Mesenchymal stem cell (in vitro differentiated cells and primary cell): ENCODE results near the gene CHMP4B.

ENCODE experiments used
- DNase-seq: peaks from one replicate; pipeline ENCODE4 v3.0.0-alpha.2; 2013
- H2AFZ ChIP-seq: one replicate; pipeline ENCODE4 v1.6.1; 2013; ENCODE audit warnings: low read depth, mild to moderate bottlenecking, control low read depth, inconsistent platforms, low read length, moderate library complexity
- H2AK5ac ChIP-seq: 2 replicates; pipeline ENCODE4 v1.6.1; 2013; ENCODE audit warnings: low read length, moderate library complexity, mild to moderate bottlenecking, inconsistent platforms; ENCODE audit not compliant: severe bottlenecking
- H2BK120ac ChIP-seq: one replicate; pipeline ENCODE4 v1.6.1; 2013; ENCODE audit warnings: low read depth, mild to moderate bottlenecking, inconsistent platforms, low read length, moderate library complexity
- H2BK12ac ChIP-seq, 2 experiments: one replicate each; pipeline ENCODE4 v1.6.1; 2013; ENCODE audit warnings: inconsistent platforms in 2 of 2, low read length in 2 of 2, mild to moderate bottlenecking in 2 of 2, moderate library complexity in 2 of 2, control low read depth in 1 of 2
- H2BK15ac ChIP-seq: one replicate; pipeline ENCODE4 v1.6.1; 2013; ENCODE audit warnings: mild to moderate bottlenecking, low read depth, inconsistent platforms; ENCODE audit not compliant: poor library complexity, severe bottlenecking
- H2BK5ac ChIP-seq: 2 replicates; pipeline ENCODE4 v1.6.1; 2013; ENCODE audit warnings: low read depth, mild to moderate bottlenecking, low read length, control low read depth, inconsistent platforms; ENCODE audit not compliant: poor library complexity, severe bottlenecking
- H3K14ac ChIP-seq, 2 experiments: one replicate each; pipeline ENCODE4 v1.6.1; 2013; ENCODE audit warnings: inconsistent platforms in 2 of 2, low read length in 2 of 2, control low read depth in 1 of 2, mild to moderate bottlenecking in 1 of 2, moderate library complexity in 1 of 2
- H3K18ac ChIP-seq, 2 experiments: one replicate each; pipeline ENCODE4 v1.6.1; 2013; ENCODE audit warnings: inconsistent platforms in 2 of 2, low read length in 2 of 2, control low read depth in 1 of 2, low read depth in 1 of 2, mild to moderate bottlenecking in 1 of 2
- H3K23ac ChIP-seq, 2 experiments: one replicate each; pipeline ENCODE4 v1.6.1; 2013; ENCODE audit warnings: inconsistent platforms in 2 of 2, low read length in 2 of 2, mild to moderate bottlenecking in 2 of 2, moderate library complexity in 2 of 2, control low read depth in 1 of 2
- H3K27ac ChIP-seq: 2 replicates; pipeline ENCODE4 v1.5.1; 2013; ENCODE audit warnings: mild to moderate bottlenecking, moderate library complexity, low read length, control low read depth, inconsistent platforms; ENCODE audit not compliant: poor library complexity, severe bottlenecking
- H3K27me3 ChIP-seq, 2 experiments: 2 replicates each; pipeline versions ENCODE4 v1.6.1 to v1.7.0; 2013; ENCODE audit warnings: low read length in 2 of 2, mild to moderate bottlenecking in 2 of 2, moderate library complexity in 2 of 2, control low read depth in 1 of 2, inconsistent platforms in 1 of 2; ENCODE audit not compliant: control insufficient read depth in 1 of 2, insufficient read depth in 1 of 2
- H3K36me3 ChIP-seq, 2 experiments: 2 replicates each; pipeline versions ENCODE4 v1.6.1 to v1.7.0; 2013; ENCODE audit warnings: low read length in 2 of 2, control low read depth in 1 of 2, inconsistent platforms in 1 of 2, low read depth in 1 of 2, mild to moderate bottlenecking in 1 of 2; ENCODE audit not compliant: insufficient read depth in 2 of 2, control insufficient read depth in 1 of 2
- H3K4ac ChIP-seq, 2 experiments: one replicate each; pipeline ENCODE4 v1.6.1; 2013; ENCODE audit warnings: inconsistent platforms in 2 of 2, low read length in 2 of 2, mild to moderate bottlenecking in 2 of 2, moderate library complexity in 2 of 2, control low read depth in 1 of 2, low read depth in 1 of 2
- H3K4me1 ChIP-seq: 2 replicates; pipeline ENCODE4 v1.6.1; 2013; ENCODE audit warnings: low read depth, low read length, control low read depth; ENCODE audit not compliant: control insufficient read depth, insufficient read depth
- H3K4me2 ChIP-seq: 2 replicates; pipeline ENCODE4 v1.6.1; 2013; ENCODE audit warnings: low read length, mild to moderate bottlenecking, inconsistent platforms; ENCODE audit not compliant: poor library complexity, severe bottlenecking
- H3K4me3 ChIP-seq, 2 experiments: 2 replicates each; pipeline versions ENCODE4 v1.5.1 to v1.7.0; 2013; ENCODE audit warnings: low read length in 2 of 2, mild to moderate bottlenecking in 2 of 2, control low read depth in 1 of 2, low read depth in 1 of 2; ENCODE audit not compliant: insufficient read depth in 1 of 2
- H3K79me1 ChIP-seq: replicated peaks from 2 replicates; pipeline ENCODE4 v1.6.1; 2013; ENCODE audit warnings: mild to moderate bottlenecking, control low read depth, low read length, inconsistent platforms; ENCODE audit not compliant: poor library complexity, severe bottlenecking
- H3K9ac ChIP-seq: 2 replicates; pipeline ENCODE4 v1.7.0; 2013; ENCODE audit warnings: mild to moderate bottlenecking, low read length, moderate library complexity
- H3K9me3 ChIP-seq: 2 replicates; pipeline ENCODE4 v1.7.0; 2013; ENCODE audit warnings: mild to moderate bottlenecking, low read length; ENCODE audit not compliant: control insufficient read depth
- H4K8ac ChIP-seq: one replicate; pipeline ENCODE4 v1.6.1; 2013; ENCODE audit warnings: inconsistent platforms, mild to moderate bottlenecking, low read length, moderate library complexity
- H4K91ac ChIP-seq: one replicate; pipeline ENCODE4 v1.6.1; 2013; ENCODE audit warnings: mild to moderate bottlenecking, low read length, inconsistent platforms
- WGBS: methylation state at CpG from one replicate; pipeline ENCODE4 v1.1.7; 2013; ENCODE audit warnings: mixed read lengths; 5-methylcytosine and 5-hydroxymethylcytosine counted together

CHMP4B gene

DNA sequence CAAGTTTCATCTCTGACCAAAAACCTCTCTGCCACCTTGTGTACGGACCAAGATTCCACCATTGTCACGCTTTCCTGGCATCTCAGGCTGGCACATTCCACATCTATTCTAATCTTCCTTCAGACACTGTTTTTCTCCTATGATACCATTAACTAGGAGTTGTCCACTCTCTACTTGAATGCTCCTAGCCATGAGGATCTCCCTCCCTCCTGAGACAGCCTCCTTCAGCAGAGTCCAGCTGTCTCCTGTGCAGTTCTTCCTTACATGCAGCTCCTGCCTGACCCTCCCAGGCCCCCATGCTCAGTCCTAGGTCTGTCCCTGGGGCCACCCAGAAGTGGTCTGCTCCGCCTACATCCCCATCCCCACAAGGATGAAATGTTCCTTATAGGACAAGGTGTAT, 90.9 kb downstream of the CHMP4B start:
- Histone ChIP-seq H2BK15ac (no peak overlapping the region), H2AK5ac (no peak overlapping the region), H3K36me3 (no peaks in the 10 kb centered on the region), H2BK5ac (no peak overlapping the region), H2AFZ (no peak overlapping the region), H3K18ac (no peak overlapping the region), H3K9me3 (no peaks in the 10 kb centered on the region), H3K4me3 (no peak overlapping the region), H3K4me1 (no peaks in the 10 kb centered on the region), H3K4me2 (no peak overlapping the region), H3K23ac (no peak overlapping the region), H3K79me1 (no peaks in the 10 kb centered on the region), H3K9ac (no peak overlapping the region), H3K4ac (no peak overlapping the region), H3K27ac (no peak overlapping the region), H3K14ac (no peak overlapping the region), H4K8ac (no peak overlapping the region), H2BK12ac (no peak overlapping the region), H2BK120ac (no peak overlapping the region), H3K27me3 (peaks cover 15 to 24% of the 10 kb centered on the region in 2 experiments), H4K91ac (no peak overlapping the region)
- 88% methylated on average over 3 of the region's 3 CpGs for WGBS
- DNase-seq: no peak
